CD4-positive, alpha-beta T cell treated with Interleukin-10 for 1 hour (primary cell): ENCODE results near the gene NHEJ1.

Experiments used
- DNase-seq: peaks from one replicate; pipeline ENCODE4 v3.0.0-alpha.2; 2020

NHEJ1 gene

GRCh38 chr2:219165058-219165911, 4.7 kb upstream of the NHEJ1 start:
- no peak for DNase-seq

- no peak for DNase-seq
Measured at GRCh38 chr2:219163156-219163555, 2.5 kb upstream of the NHEJ1 start.

- DNase-seq = no peak
Measured at GRCh38 chr2:219161097-219161496, 482 bp upstream of the NHEJ1 start.

- no peak for DNase-seq
Measured at GRCh38 chr2:219159771-219160185, 837 bp downstream of the NHEJ1 start.

GRCh38 chr2:219158586-219158985, 2.0 kb downstream of the NHEJ1 start:
- no peak for DNase-seq

GRCh38 chr2:219158025-219158424, 2.6 kb downstream of the NHEJ1 start:
- no peak for DNase-seq

- DNase-seq = no peak
Measured at GRCh38 chr2:219157396-219157795, 3.2 kb downstream of the NHEJ1 start.

GRCh38 chr2:219155054-219155644, 5.5 kb downstream of the NHEJ1 start:
- DNase-seq = peak; percentile 75

- DNase-seq = no peak
Measured at GRCh38 chr2:219149667-219150066, 10.9 kb downstream of the NHEJ1 start.

GRCh38 chr2:219142329-219142728, 18.3 kb downstream of the NHEJ1 start:
- DNase-seq = no peak

- no peak for DNase-seq
Measured at GRCh38 chr2:219140722-219141121, 19.9 kb downstream of the NHEJ1 start.

- no peak for DNase-seq
Measured at GRCh38 chr2:219133976-219134375, 26.6 kb downstream of the NHEJ1 start.

- DNase-seq = no peak
Measured at GRCh38 chr2:219131744-219132143, 28.9 kb downstream of the NHEJ1 start.

GRCh38 chr2:219131327-219131726, 29.3 kb downstream of the NHEJ1 start:
- no peak for DNase-seq

GRCh38 chr2:219129589-219129988, 31.0 kb downstream of the NHEJ1 start:
- no peak for DNase-seq

- no peak for DNase-seq
Measured at GRCh38 chr2:219128396-219128795, 32.2 kb downstream of the NHEJ1 start.

GRCh38 chr2:219127037-219127635, 33.5 kb downstream of the NHEJ1 start:
- no peak for DNase-seq

- DNase-seq = no peak
Measured at GRCh38 chr2:219126555-219126954, 34.1 kb downstream of the NHEJ1 start.

- DNase-seq = no peak
Measured at GRCh38 chr2:219125886-219126270, 34.7 kb downstream of the NHEJ1 start.

- no peak for DNase-seq
Measured at GRCh38 chr2:219125225-219125885, 35.3 kb downstream of the NHEJ1 start.

- DNase-seq = peak; percentile 30
Measured at GRCh38 chr2:219124381-219125110, 36.1 kb downstream of the NHEJ1 start.

- no peak for DNase-seq
Measured at GRCh38 chr2:219123356-219124135, 37.1 kb downstream of the NHEJ1 start.
